Uterus (tissue), 2 donors: ENCODE results near the gene MNS1.
"Not testable (repeated sequence)": the region's sequence is repeated elsewhere in the genome, so short reads cannot be mapped to it uniquely, and the experiment has no call there.

Experiments
- CTCF ChIP-seq, 4 experiments: fragments of 200-600 bp in 2 of 4; fragments of 450-650 bp in 2 of 4; sonication (generic) in 2 of 4; IDR thresholded peaks; one replicate each; pipeline ENCODE4 v1.5.1; 2016 to 2019; ENCODE audit warnings: antibody characterized with exemption in 4 of 4, mild to moderate bottlenecking in 2 of 4, moderate library complexity in 1 of 4
- POLR2A ChIP-seq, 2 donors: fragments of 450-650 bp; IDR thresholded peaks; one replicate each; pipeline ENCODE4 v1.6.1; 2016; ENCODE audit warnings: antibody characterized with exemption in 2 of 2, mild to moderate bottlenecking in 1 of 2, moderate library complexity in 1 of 2

DNA sequence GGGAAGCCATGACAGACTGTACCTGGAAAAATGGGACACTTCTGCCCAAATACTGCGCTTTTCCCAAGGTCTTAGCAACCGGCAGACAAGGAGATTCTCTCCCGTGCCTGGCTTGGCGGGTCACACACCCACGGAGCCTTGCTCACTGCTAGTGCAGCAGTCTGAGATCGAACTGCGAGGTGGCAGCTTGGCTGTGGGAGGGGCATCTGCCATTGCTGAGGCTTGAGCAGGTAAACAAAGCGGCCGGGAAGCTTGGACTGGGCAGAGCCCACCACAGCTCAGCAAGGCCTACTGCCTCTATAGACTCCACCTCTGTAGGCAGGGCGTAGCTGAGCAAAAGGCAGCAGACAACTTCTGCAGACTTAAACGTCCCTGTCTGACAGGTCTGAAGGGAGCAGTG is 65.7 kb downstream of the MNS1 start:
- TF ChIP-seq CTCF, POLR2A (IDR thresholded peaks at IDR 0.05): not testable (repeated sequence)
